Neural cell (in vitro differentiated cells): ENCODE data around the gene ZBTB24. TPM values are rescaled to one million over a fixed set of nuclear protein-coding genes. Genes with fewer than 3 reads are reported as not detected.

ENCODE experiments used
- H2AFZ ChIP-seq: fragments of 200-600, 300-800 bp; sonication (generic), shearing (Covaris generic); 2 replicates; pipeline ENCODE4 v1.6.0; 2014; ENCODE audit warnings: low read depth, mild to moderate bottlenecking, antibody characterized with exemption, low read length, moderate library complexity
- H3F3A ChIP-seq: fragments of 200-600 bp; shearing (Covaris generic); 2 replicates; pipeline ENCODE4 v1.6.1; 2016; ENCODE audit warnings: mild to moderate bottlenecking, moderate library complexity, mixed read lengths, antibody characterized with exemption, low read length; ENCODE audit not compliant: insufficient read depth, poor library complexity, severe bottlenecking
- H3K27ac ChIP-seq: fragments of 200-600, 300-800 bp; sonication (generic), shearing (Covaris generic); 2 replicates; pipeline ENCODE4 v1.5.1; 2014; ENCODE audit warnings: mild to moderate bottlenecking, low read length, moderate library complexity
- H3K27me3 ChIP-seq: fragments of 300-800, 200-600 bp; sonication (generic), shearing (Covaris generic); 2 replicates; pipeline ENCODE4 v1.6.0; 2014; ENCODE audit warnings: mild to moderate bottlenecking, low read depth, low read length, moderate library complexity; ENCODE audit not compliant: insufficient read depth
- H3K36me3 ChIP-seq: fragments of 300-800, 200-600 bp; sonication (generic), shearing (Covaris generic); 2 replicates; pipeline ENCODE4 v1.5.1; 2014; ENCODE audit warnings: mild to moderate bottlenecking, antibody characterized with exemption, low read length, moderate library complexity; ENCODE audit not compliant: insufficient read depth
- H3K4me2 ChIP-seq: fragments of 300-800, 200-600 bp; sonication (generic), shearing (Covaris generic); 2 replicates; pipeline ENCODE4 v1.6.0; 2014; ENCODE audit warnings: mild to moderate bottlenecking, low read length
- H3K4me3 ChIP-seq: fragments of 300-800, 200-600 bp; sonication (generic), shearing (Covaris generic); 2 replicates; pipeline ENCODE4 v1.5.1; 2014; ENCODE audit warnings: mild to moderate bottlenecking, low read length, moderate library complexity
- H3K79me2 ChIP-seq: fragments of 200-600 bp; shearing (Covaris generic); replicated peaks from 2 replicates; pipeline ENCODE4 v1.6.0; 2014; ENCODE audit warnings: mild to moderate bottlenecking, low read length, moderate library complexity; ENCODE audit not compliant: insufficient read depth
- H3K9ac ChIP-seq: fragments of 300-800, 200-600 bp; sonication (generic), shearing (Covaris generic); 2 replicates; pipeline ENCODE4 v1.6.1; 2016; ENCODE audit warnings: mild to moderate bottlenecking, low read length, mixed read lengths
- H3K9me2 ChIP-seq: fragments of 200-600 bp; shearing (Covaris generic); 2 replicates; pipeline ENCODE4 v1.6.1; 2016; ENCODE audit warnings: mild to moderate bottlenecking, low read length, mixed read lengths; ENCODE audit not compliant: insufficient read depth
- H3K9me3 ChIP-seq: fragments of 200-600, 300-800 bp; sonication (generic), shearing (Covaris generic); 2 replicates; pipeline ENCODE4 v1.6.1; 2016; ENCODE audit warnings: mild to moderate bottlenecking, mixed run types, low read length, moderate library complexity, mixed read lengths
- H4K20me1 ChIP-seq: fragments of 200-600 bp; shearing (Covaris generic); 2 replicates; pipeline ENCODE4 v1.6.1; 2016; ENCODE audit warnings: mild to moderate bottlenecking, mixed run types; ENCODE audit not compliant: insufficient read depth
- EP300 ChIP-seq: fragments of 450-650 bp; conservative IDR thresholded peaks from 2 replicates; pipeline ENCODE4 v1.6.1; 2014; ENCODE audit warnings: antibody characterized with exemption, mild to moderate bottlenecking, moderate library complexity; ENCODE audit not compliant: poor library complexity, severe bottlenecking
- EZH2 ChIP-seq: fragments of 200-600, 300-800 bp; shearing (Covaris generic), sonication (generic); IDR thresholded peaks from 2 replicates; pipeline ENCODE4 v1.6.1; 2014; ENCODE audit warnings: antibody characterized with exemption, low read length, borderline replicate concordance, mild to moderate bottlenecking; ENCODE audit not compliant: insufficient read depth, poor library complexity, severe bottlenecking
- MXI1 ChIP-seq: fragments of 450-650 bp; conservative IDR thresholded peaks from 2 replicates; pipeline ENCODE4 v1.6.1; 2014; ENCODE audit warnings: antibody characterized with exemption, mild to moderate bottlenecking; ENCODE audit not compliant: poor library complexity, severe bottlenecking
- POLR2AphosphoS5 ChIP-seq: IDR thresholded peaks from 2 replicates; pipeline ENCODE4 v1.6.1; 2012
- RAD21 ChIP-seq: fragments of 450-650 bp; conservative IDR thresholded peaks from 2 replicates; pipeline ENCODE4 v1.6.1; 2014; ENCODE audit warnings: antibody characterized with exemption, mild to moderate bottlenecking, moderate library complexity
- SMC3 ChIP-seq: fragments of 450-650 bp; conservative IDR thresholded peaks from 2 replicates; pipeline ENCODE4 v1.6.1; 2014; ENCODE audit warnings: antibody characterized with exemption, mild to moderate bottlenecking, moderate library complexity; ENCODE audit not compliant: poor library complexity
- TAF1 ChIP-seq: IDR thresholded peaks from 2 replicates; pipeline ENCODE4 v1.6.1; 2012; ENCODE audit warnings: low read depth
- polyA plus RNA-seq: library from polyadenylated mRNA; depleted of rRNA; stranded (reverse); fragments of >200 nt; gene quantifications from 2 replicates; pipeline ENCODE4 v1.2.3, GENCODE V29; 2014
- TF ChIP-seq, protein P1 (sequence below): fragments of 450-650 bp; IDR thresholded peaks from 2 replicates; pipeline ENCODE4 v1.5.1; 2014; ENCODE audit warnings: antibody characterized with exemption, mild to moderate bottlenecking, moderate library complexity; ENCODE audit not compliant: poor library complexity, severe bottlenecking
- TF ChIP-seq, protein P2 (sequence below): IDR thresholded peaks from 2 replicates; pipeline ENCODE4 v1.6.1; 2012; ENCODE audit warnings: borderline replicate concordance

Gene ZBTB24
- polyA plus RNA-seq, 1 donor from 2014 or later = 6.0 TPM

DNA sequence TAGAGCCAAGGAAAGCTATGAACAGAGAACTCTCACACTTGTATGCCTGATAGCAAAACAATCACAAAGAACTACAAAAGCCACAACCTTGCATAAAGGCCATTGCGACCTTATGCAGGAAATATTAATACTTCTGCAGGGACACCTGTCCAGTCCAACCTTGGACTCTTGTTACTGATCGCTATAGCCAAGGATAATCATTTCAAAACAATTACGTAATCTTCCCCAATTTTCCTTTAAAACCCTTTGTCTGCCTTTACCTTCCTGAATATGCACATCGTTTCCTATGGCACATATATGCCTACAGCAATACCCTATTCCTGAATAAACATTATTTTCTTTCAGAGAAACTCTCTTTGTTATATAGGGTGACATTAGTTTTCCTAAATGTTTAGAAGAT is 65.4 kb downstream of the ZBTB24 start:
- no peaks in the 10 kb centered on the region for H3K36me3 ChIP-seq
- no peak overlapping the region for H3K27ac ChIP-seq
- no peaks in the 10 kb centered on the region for H3F3A ChIP-seq
- no peak overlapping the region for H3K9ac ChIP-seq
- no peak overlapping the region for H3K4me2 ChIP-seq
- H3K27me3 ChIP-seq = no peaks in the 10 kb centered on the region
- H2AFZ ChIP-seq = no peak overlapping the region
- H3K9me3 ChIP-seq = no peaks in the 10 kb centered on the region
- TF ChIP-seq TAF1 = no peak
- no peak for TF ChIP-seq POLR2AphosphoS5
- TF ChIP-seq RAD21 = no peak
- TF ChIP-seq MXI1 = no peak
- no peak for TF ChIP-seq EZH2
- no peak for TF ChIP-seq EP300
- no peak for TF ChIP-seq SMC3
- TF ChIP-seq, protein P1, sequence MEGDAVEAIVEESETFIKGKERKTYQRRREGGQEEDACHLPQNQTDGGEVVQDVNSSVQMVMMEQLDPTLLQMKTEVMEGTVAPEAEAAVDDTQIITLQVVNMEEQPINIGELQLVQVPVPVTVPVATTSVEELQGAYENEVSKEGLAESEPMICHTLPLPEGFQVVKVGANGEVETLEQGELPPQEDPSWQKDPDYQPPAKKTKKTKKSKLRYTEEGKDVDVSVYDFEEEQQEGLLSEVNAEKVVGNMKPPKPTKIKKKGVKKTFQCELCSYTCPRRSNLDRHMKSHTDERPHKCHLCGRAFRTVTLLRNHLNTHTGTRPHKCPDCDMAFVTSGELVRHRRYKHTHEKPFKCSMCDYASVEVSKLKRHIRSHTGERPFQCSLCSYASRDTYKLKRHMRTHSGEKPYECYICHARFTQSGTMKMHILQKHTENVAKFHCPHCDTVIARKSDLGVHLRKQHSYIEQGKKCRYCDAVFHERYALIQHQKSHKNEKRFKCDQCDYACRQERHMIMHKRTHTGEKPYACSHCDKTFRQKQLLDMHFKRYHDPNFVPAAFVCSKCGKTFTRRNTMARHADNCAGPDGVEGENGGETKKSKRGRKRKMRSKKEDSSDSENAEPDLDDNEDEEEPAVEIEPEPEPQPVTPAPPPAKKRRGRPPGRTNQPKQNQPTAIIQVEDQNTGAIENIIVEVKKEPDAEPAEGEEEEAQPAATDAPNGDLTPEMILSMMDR = no peak
- TF ChIP-seq, protein P2, sequence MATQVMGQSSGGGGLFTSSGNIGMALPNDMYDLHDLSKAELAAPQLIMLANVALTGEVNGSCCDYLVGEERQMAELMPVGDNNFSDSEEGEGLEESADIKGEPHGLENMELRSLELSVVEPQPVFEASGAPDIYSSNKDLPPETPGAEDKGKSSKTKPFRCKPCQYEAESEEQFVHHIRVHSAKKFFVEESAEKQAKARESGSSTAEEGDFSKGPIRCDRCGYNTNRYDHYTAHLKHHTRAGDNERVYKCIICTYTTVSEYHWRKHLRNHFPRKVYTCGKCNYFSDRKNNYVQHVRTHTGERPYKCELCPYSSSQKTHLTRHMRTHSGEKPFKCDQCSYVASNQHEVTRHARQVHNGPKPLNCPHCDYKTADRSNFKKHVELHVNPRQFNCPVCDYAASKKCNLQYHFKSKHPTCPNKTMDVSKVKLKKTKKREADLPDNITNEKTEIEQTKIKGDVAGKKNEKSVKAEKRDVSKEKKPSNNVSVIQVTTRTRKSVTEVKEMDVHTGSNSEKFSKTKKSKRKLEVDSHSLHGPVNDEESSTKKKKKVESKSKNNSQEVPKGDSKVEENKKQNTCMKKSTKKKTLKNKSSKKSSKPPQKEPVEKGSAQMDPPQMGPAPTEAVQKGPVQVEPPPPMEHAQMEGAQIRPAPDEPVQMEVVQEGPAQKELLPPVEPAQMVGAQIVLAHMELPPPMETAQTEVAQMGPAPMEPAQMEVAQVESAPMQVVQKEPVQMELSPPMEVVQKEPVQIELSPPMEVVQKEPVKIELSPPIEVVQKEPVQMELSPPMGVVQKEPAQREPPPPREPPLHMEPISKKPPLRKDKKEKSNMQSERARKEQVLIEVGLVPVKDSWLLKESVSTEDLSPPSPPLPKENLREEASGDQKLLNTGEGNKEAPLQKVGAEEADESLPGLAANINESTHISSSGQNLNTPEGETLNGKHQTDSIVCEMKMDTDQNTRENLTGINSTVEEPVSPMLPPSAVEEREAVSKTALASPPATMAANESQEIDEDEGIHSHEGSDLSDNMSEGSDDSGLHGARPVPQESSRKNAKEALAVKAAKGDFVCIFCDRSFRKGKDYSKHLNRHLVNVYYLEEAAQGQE = no peak
- no peaks in the 10 kb centered on the region for H3K79me2 ChIP-seq
- no peaks in the 10 kb centered on the region for H3K9me2 ChIP-seq
- H4K20me1 ChIP-seq = no peaks in the 10 kb centered on the region
- H3K4me3 ChIP-seq = no peak overlapping the region

Other genes with a start within 250 kb of the ZBTB24 start
- 35.3 and 42.6 TPM in 2 replicates for gene CD164, start 100.8 kb downstream of the ZBTB24 start, polyA plus RNA-seq
- 2.5 and 11.8 TPM in 2 replicates for gene PPIL6, start 42.6 kb downstream of the ZBTB24 start, polyA plus RNA-seq
- 8.0 and 8.6 TPM in 2 replicates for gene SMPD2, start 42.5 kb downstream of the ZBTB24 start, polyA plus RNA-seq
- 54.2 and 80.1 TPM in 2 replicates for gene MICAL1, start 27.4 kb downstream of the ZBTB24 start, polyA plus RNA-seq
- gene AK9, start 208.0 kb upstream of the ZBTB24 start, polyA plus RNA-seq = 20.9 and 27.7 TPM in 2 replicates
- 35.4 and 36.9 TPM in 2 replicates for gene FIG4, start 208.1 kb upstream of the ZBTB24 start, polyA plus RNA-seq